Suprapubic skin (tissue), 4 donors: ENCODE results near the gene GMPS. TPM values are rescaled to one million over a fixed set of nuclear protein-coding genes. Genes with fewer than 3 reads are reported as not detected.

Source experiments
- DNase-seq, 2 donors: peaks; one replicate each; pipeline ENCODE4 v3.0.0-alpha.2; 2019; ENCODE audit warnings: low spot score in 2 of 2
- H3K27ac ChIP-seq: fragments of 200-600 bp; sonication (generic); one replicate; pipeline ENCODE4 v1.5.1; 2019
- H3K27me3 ChIP-seq: fragments of 200-600 bp; sonication (generic); one replicate; pipeline ENCODE4 v1.5.1; 2019
- H3K36me3 ChIP-seq: fragments of 200-600 bp; sonication (generic); one replicate; pipeline ENCODE4 v1.5.1; 2019
- H3K4me1 ChIP-seq: fragments of 200-600 bp; sonication (generic); one replicate; pipeline ENCODE4 v1.5.1; 2019
- H3K4me3 ChIP-seq: fragments of 200-600 bp; sonication (generic); one replicate; pipeline ENCODE4 v1.5.1; 2019; ENCODE audit warnings: mild to moderate bottlenecking
- H3K9me3 ChIP-seq: fragments of 200-600 bp; sonication (generic); one replicate; pipeline ENCODE4 v1.5.1; 2019
- EP300 ChIP-seq: sonication (generic); formaldehyde crosslinking; IDR thresholded peaks from one replicate; pipeline ENCODE4 v1.6.1; 2017; ENCODE audit warnings: antibody characterized with exemption
- POLR2A ChIP-seq, 2 donors: fragments of 450-650 bp; IDR thresholded peaks; one replicate each; pipeline ENCODE4 v1.6.1; 2017; ENCODE audit warnings: antibody characterized with exemption in 2 of 2, mild to moderate bottlenecking in 2 of 2, moderate library complexity in 2 of 2
- POLR2AphosphoS5 ChIP-seq, 3 donors: sonication (generic); formaldehyde crosslinking; IDR thresholded peaks; one replicate each; pipeline ENCODE4 v1.6.1; 2017; ENCODE audit warnings: antibody characterized with exemption in 3 of 3
- WGBS: methylation state at CpG from one replicate; pipeline ENCODE4 v1.1.5; 2018; 5-methylcytosine and 5-hydroxymethylcytosine counted together
- total RNA-seq, 4 donors: library from RNA; depleted of rRNA; stranded (reverse); fragments of >200 nt; gene quantifications; one replicate each; pipeline ENCODE4 v1.1.0, GENCODE V29; 2016
- TF ChIP-seq, protein P1 (sequence below), 2 donors: fragments of 200-600 bp in 1 of 2; fragments of 450-650 bp in 1 of 2; sonication (generic) in 1 of 2; IDR thresholded peaks; one replicate each; pipeline ENCODE4 v1.5.1; 2016 to 2019; ENCODE audit warnings: antibody characterized with exemption in 2 of 2, mild to moderate bottlenecking in 1 of 2, moderate library complexity in 1 of 2

Gene GMPS
- total RNA-seq, 4 donors from 2014 or later = 33.9 to 39.5 (median 39.3) TPM

DNA sequence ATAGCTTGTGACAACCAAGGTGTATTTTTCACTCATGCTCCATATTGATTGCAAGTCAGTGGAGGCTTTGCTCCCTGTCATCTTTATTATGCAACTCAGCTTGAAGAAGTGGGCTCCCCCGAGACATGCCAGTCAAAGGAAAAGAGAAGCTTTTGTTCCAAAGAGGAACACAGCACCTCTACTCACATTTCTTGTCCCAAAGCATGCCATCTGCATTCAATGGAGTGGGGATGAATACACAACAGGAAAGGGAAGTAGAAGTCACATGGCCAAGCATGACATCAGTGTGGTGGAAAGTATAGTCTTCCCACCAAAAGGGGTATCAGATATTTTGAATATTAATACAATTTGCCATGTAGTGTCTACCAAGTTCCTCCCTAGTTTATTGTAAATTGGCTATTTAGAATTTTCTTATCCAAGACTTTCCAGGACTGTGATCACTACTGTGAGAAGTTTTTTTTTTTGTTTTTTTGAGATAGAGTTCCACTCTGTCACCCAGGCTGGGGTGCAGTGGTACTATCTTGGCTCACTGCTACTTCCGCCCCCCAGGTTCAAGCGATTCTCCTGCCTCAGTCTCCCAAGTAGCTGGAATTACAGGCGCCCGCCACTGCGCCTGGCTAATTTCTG, 114.5 kb downstream of the GMPS start:
- WGBS = 78% methylated on average over 6 of the region's 6 CpGs
- Histone ChIP-seq H3K27ac (no peak overlapping the region), H3K4me1 (no peaks in the 10 kb centered on the region), H3K27me3 (no peaks in the 10 kb centered on the region), H3K36me3 (no peaks in the 10 kb centered on the region), H3K9me3 (no peaks in the 10 kb centered on the region), H3K4me3 (no peak overlapping the region)
- TF ChIP-seq POLR2AphosphoS5 (IDR thresholded peaks at IDR 0.05) (no peak), EP300 (no peak), POLR2A (IDR thresholded peaks at IDR 0.05) (no peak)
- TF ChIP-seq, protein P1, sequence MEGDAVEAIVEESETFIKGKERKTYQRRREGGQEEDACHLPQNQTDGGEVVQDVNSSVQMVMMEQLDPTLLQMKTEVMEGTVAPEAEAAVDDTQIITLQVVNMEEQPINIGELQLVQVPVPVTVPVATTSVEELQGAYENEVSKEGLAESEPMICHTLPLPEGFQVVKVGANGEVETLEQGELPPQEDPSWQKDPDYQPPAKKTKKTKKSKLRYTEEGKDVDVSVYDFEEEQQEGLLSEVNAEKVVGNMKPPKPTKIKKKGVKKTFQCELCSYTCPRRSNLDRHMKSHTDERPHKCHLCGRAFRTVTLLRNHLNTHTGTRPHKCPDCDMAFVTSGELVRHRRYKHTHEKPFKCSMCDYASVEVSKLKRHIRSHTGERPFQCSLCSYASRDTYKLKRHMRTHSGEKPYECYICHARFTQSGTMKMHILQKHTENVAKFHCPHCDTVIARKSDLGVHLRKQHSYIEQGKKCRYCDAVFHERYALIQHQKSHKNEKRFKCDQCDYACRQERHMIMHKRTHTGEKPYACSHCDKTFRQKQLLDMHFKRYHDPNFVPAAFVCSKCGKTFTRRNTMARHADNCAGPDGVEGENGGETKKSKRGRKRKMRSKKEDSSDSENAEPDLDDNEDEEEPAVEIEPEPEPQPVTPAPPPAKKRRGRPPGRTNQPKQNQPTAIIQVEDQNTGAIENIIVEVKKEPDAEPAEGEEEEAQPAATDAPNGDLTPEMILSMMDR (IDR thresholded peaks at IDR 0.05) = no peak
- no peak for DNase-seq

DNA sequence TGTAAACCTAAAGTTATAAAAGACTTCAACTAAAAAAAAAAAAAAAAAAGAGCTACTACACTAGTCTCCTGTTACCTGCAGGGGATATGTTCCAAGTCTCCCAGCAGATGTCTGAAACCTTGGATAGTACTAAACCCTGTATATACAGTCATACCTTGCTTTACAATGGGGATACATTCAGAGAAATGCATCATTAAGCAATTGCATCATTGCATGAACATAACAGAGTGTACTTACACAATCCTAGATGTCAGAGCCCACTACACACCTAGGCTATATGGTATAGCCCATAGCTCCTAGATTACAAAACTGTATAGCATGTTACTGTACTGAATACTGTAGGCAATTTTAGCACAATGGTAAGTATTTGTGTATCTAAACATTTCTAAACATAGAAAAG, 119.1 kb downstream of the GMPS start:
- DNase-seq = no peak
- no peaks in the 10 kb centered on the region for H3K36me3 ChIP-seq
- no peaks in the 10 kb centered on the region for H3K27me3 ChIP-seq
- no peak overlapping the region for H3K27ac ChIP-seq
- no peak overlapping the region for H3K4me3 ChIP-seq
- no peak for TF ChIP-seq EP300
- TF ChIP-seq POLR2A (IDR thresholded peaks at IDR 0.05) = no peak
- no peak for TF ChIP-seq POLR2AphosphoS5 (IDR thresholded peaks at IDR 0.05)
- TF ChIP-seq, protein P1 (IDR thresholded peaks at IDR 0.05) = no peak
- no peaks in the 10 kb centered on the region for H3K4me1 ChIP-seq
- no peaks in the 10 kb centered on the region for H3K9me3 ChIP-seq

DNA sequence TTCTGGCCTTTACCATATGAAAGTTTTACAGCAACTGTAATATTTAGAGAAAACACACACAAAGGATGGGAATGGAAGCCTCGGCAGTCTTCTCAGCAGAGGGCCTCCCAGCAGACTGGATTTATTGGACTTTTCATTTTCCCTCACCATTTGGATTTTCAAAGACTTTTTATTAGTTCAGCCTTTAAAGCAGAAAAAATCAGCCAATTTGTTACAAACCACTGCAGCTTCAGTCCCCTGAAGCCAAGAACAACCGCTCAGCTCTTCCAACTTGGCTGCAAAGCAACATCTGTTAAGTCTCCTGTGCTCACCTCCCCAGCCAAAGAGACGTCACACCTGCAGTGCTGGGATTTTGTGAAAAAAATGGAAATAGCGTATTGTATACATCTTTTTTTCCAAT, 120.8 kb downstream of the GMPS start:
- Histone ChIP-seq H3K27ac (no peak overlapping the region), H3K9me3 (no peaks in the 10 kb centered on the region), H3K36me3 (no peaks in the 10 kb centered on the region), H3K4me1 (no peaks in the 10 kb centered on the region), H3K4me3 (no peak overlapping the region), H3K27me3 (no peaks in the 10 kb centered on the region)
- 45% methylated on average over 4 of the region's 4 CpGs for WGBS
- no peak for DNase-seq
- TF ChIP-seq, protein P1 (IDR thresholded peaks at IDR 0.05) = no peak
- TF ChIP-seq POLR2AphosphoS5 (IDR thresholded peaks at IDR 0.05) (no peak), POLR2A (IDR thresholded peaks at IDR 0.05) (no peak), EP300 (no peak)

DNA sequence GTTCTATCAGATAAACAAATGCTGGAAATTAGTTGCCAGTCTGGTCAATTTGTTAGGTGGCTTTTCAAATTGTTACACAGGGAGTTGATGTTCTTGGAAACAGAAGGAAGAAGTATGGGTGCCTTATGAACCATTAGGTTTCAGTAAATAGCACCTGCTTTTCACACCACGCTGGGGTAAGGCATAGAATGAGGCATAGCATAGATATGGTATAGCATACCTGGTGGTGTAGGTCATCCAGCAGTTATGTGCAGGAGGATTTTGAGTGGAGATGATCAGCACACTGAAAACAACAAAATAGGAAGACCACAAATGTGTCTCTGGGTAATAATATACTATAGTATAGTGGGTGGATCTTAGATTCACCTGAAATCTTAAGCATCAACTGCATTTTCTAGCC, 121.4 kb downstream of the GMPS start:
- Histone ChIP-seq H3K27me3 (no peaks in the 10 kb centered on the region), H3K36me3 (no peaks in the 10 kb centered on the region), H3K27ac (no peak overlapping the region), H3K4me3 (no peak overlapping the region), H3K4me1 (no peaks in the 10 kb centered on the region), H3K9me3 (no peaks in the 10 kb centered on the region)
- WGBS = 90% methylated on average over 1 of the region's 1 CpG
- TF ChIP-seq, protein P1 (IDR thresholded peaks at IDR 0.05) = no peak
- TF ChIP-seq POLR2A (IDR thresholded peaks at IDR 0.05) = no peak
- no peak for TF ChIP-seq EP300
- no peak for TF ChIP-seq POLR2AphosphoS5 (IDR thresholded peaks at IDR 0.05)
- DNase-seq = no peak

Other genes with a start within 250 kb of the GMPS start
- 1 to 10 TPM in 1 of 4 donors, under 1 TPM in 3; 0.68 to 1.2 (median 0.87) TPM for gene PLCH1, start 125.6 kb upstream of the GMPS start, total RNA-seq
- gene C3orf33, start 64.4 kb upstream of the GMPS start, total RNA-seq = 1 to 10 TPM; 1.8 to 3.7 (median 2.2) TPM
- 10 to 100 TPM; 21.2 to 25.4 (median 22.9) TPM for gene SLC33A1, start 16.2 kb upstream of the GMPS start, total RNA-seq
- 1 to 10 TPM in 1 of 4 donors, under 1 TPM in 3; 0.38 to 1.5 (median 0.49) TPM for gene KCNAB1, start 249.9 kb downstream of the GMPS start, total RNA-seq